Breast epithelium (tissue), 4 donors: ENCODE data around the gene SEMA4C. TPM values are rescaled to one million over a fixed set of nuclear protein-coding genes. Genes with fewer than 3 reads are reported as not detected.

Experiments
- DNase-seq, 2 donors: peaks; one replicate each; pipeline ENCODE4 v3.0.0-alpha.2; 2019; ENCODE audit warnings: low spot score in 2 of 2
- H3K27ac ChIP-seq, 2 donors: fragments of 200-600 bp; sonication (generic) in 1 of 2; one replicate each; pipeline ENCODE4 v1.5.1; 2016 to 2019; ENCODE audit warnings: mild to moderate bottlenecking in 1 of 2
- H3K27me3 ChIP-seq, 2 donors: fragments of 200-600 bp; sonication (generic) in 1 of 2; one replicate each; pipeline versions ENCODE4 v1.5.1 to v1.6.0; 2017 to 2019; ENCODE audit warnings: control low read depth in 1 of 2, mild to moderate bottlenecking in 1 of 2
- H3K36me3 ChIP-seq: fragments of 200-600 bp; one replicate; pipeline ENCODE4 v1.5.1; 2019
- H3K4me1 ChIP-seq, 2 donors: fragments of 200-600 bp; sonication (generic); one replicate each; pipeline ENCODE4 v1.5.1; 2016 to 2019; ENCODE audit warnings: control low read depth in 1 of 2
- H3K4me3 ChIP-seq, 3 donors: fragments of 200-600 bp; sonication (generic); 1 replicate in 2 of 3; 2 replicates in 1 of 3; pipeline ENCODE4 v1.5.1; 2016 to 2019; ENCODE audit warnings: mild to moderate bottlenecking in 3 of 3, moderate library complexity in 2 of 3
- H3K9me3 ChIP-seq, 2 donors: fragments of 200-600 bp; sonication (generic) in 1 of 2; one replicate each; pipeline ENCODE4 v1.5.1; 2016 to 2019; ENCODE audit warnings: control low read depth in 1 of 2
- CTCF ChIP-seq, 3 donors: fragments of 450-650 bp; IDR thresholded peaks; one replicate each; pipeline ENCODE4 v1.5.1; 2016 to 2017; ENCODE audit warnings: antibody characterized with exemption in 3 of 3, mild to moderate bottlenecking in 3 of 3, moderate library complexity in 3 of 3
- POLR2A ChIP-seq: fragments of 450-650 bp; IDR thresholded peaks from one replicate; pipeline ENCODE4 v1.6.1; 2016; ENCODE audit warnings: antibody characterized with exemption, mild to moderate bottlenecking, moderate library complexity
- POLR2AphosphoS5 ChIP-seq, 3 donors: sonication (generic); formaldehyde crosslinking; IDR thresholded peaks; one replicate each; pipeline ENCODE4 v1.6.1; 2017; ENCODE audit warnings: antibody characterized with exemption in 3 of 3
- intact Hi-C: fragments of 100-400 bp; cut with DNase I; formaldehyde crosslinking; loops from one replicate; pipeline ENCODE4 v1.15.1; 2023; ENCODE audit warnings: low total_unique reads
- total RNA-seq, 3 donors: library from RNA; depleted of rRNA; stranded (reverse); fragments of >200 nt; gene quantifications; one replicate each; pipeline ENCODE4 v1.1.0, GENCODE V29; 2016

The SEMA4C gene
- total RNA-seq, 3 donors from 2014 or later, result 17.9 to 37.3 (median 31.5) TPM

- no peaks in the 10 kb centered on the region for H3K27me3 ChIP-seq
- H3K36me3 ChIP-seq, result no peaks in the 10 kb centered on the region
- no peaks in the 10 kb centered on the region for H3K4me1 ChIP-seq
- no peak overlapping the region for H3K4me3 ChIP-seq
- no peak overlapping the region for H3K27ac ChIP-seq
- DNase-seq, result no peak
- H3K9me3 ChIP-seq, result no peaks in the 10 kb centered on the region
- intact Hi-C loops, result no loop called here
- no peak for TF ChIP-seq CTCF (IDR thresholded peaks at IDR 0.05)
- no peak for TF ChIP-seq POLR2AphosphoS5 (IDR thresholded peaks at IDR 0.05)
- no peak for TF ChIP-seq POLR2A
Observed at GRCh38 chr2:96828436-96828835, 41.4 kb downstream of the SEMA4C start.

- no peaks in the 10 kb centered on the region for H3K4me1 ChIP-seq
- DNase-seq, result no peak
- H3K27ac ChIP-seq, result no peak overlapping the region
- TF ChIP-seq POLR2A, result no peak
- TF ChIP-seq CTCF (IDR thresholded peaks at IDR 0.05), result no peak
- TF ChIP-seq POLR2AphosphoS5 (IDR thresholded peaks at IDR 0.05), result no peak
- H3K27me3 ChIP-seq, result no peaks in the 10 kb centered on the region
- H3K36me3 ChIP-seq, result no peaks in the 10 kb centered on the region
- intact Hi-C loops, result no loop called here
- H3K9me3 ChIP-seq, result no peaks in the 10 kb centered on the region
- no peak overlapping the region for H3K4me3 ChIP-seq
Observed at GRCh38 chr2:96826546-96827278, 43.2 kb downstream of the SEMA4C start.

- Histone ChIP-seq H3K9me3 (no peaks in the 10 kb centered on the region), H3K27ac (no peak overlapping the region), H3K36me3 (no peaks in the 10 kb centered on the region), H3K4me3 (no peak overlapping the region), H3K27me3 (no peaks in the 10 kb centered on the region), H3K4me1 (no peaks in the 10 kb centered on the region)
- TF ChIP-seq POLR2AphosphoS5 (IDR thresholded peaks at IDR 0.05) (no peak), POLR2A (no peak), CTCF (IDR thresholded peaks at IDR 0.05) (no peak)
- intact Hi-C loops, result no loop called here
- DNase-seq, result no peak
Observed at GRCh38 chr2:96825057-96825456, 44.8 kb downstream of the SEMA4C start.

GRCh38 chr2:96824079-96824870, 45.6 kb downstream of the SEMA4C start:
- TF ChIP-seq CTCF (IDR thresholded peaks at IDR 0.05), result no peak
- TF ChIP-seq POLR2AphosphoS5 (IDR thresholded peaks at IDR 0.05), result no peak
- TF ChIP-seq POLR2A, result no peak
- H3K4me1 ChIP-seq, result peaks cover 0 to 5% of the 10 kb centered on the region in 2 donors
- no peaks in the 10 kb centered on the region for H3K27me3 ChIP-seq
- intact Hi-C loops, result no loop called here
- no peak overlapping the region for H3K4me3 ChIP-seq
- H3K36me3 ChIP-seq, result no peaks in the 10 kb centered on the region
- H3K9me3 ChIP-seq, result no peaks in the 10 kb centered on the region
- no peak overlapping the region for H3K27ac ChIP-seq
- DNase-seq, result no peak

GRCh38 chr2:96823198-96823597, 46.7 kb downstream of the SEMA4C start:
- no peak for DNase-seq
- H3K4me1 ChIP-seq, result peaks cover 10 to 14% of the 10 kb centered on the region in 2 donors
- H3K27me3 ChIP-seq, result no peaks in the 10 kb centered on the region
- no peak overlapping the region for H3K4me3 ChIP-seq
- no peaks in the 10 kb centered on the region for H3K9me3 ChIP-seq
- no peak for TF ChIP-seq POLR2A
- peak in 1 of 3 donors; percentile 26 for TF ChIP-seq POLR2AphosphoS5 (IDR thresholded peaks at IDR 0.05)
- H3K27ac ChIP-seq, result no peak overlapping the region
- intact Hi-C loops, result no loop called here
- no peaks in the 10 kb centered on the region for H3K36me3 ChIP-seq
